ENCODE data around the gene PCGF6. TPM values are rescaled to one million over a fixed set of nuclear protein-coding genes. Genes with fewer than 3 reads are reported as not detected.

Gene PCGF6
- polyA plus RNA-seq, 2 donors = 4.2 to 4.8 TPM

Other genes starting within 250 kb of the PCGF6 start
- 10 to 100 TPM; 60.6 to 75.0 TPM for gene NT5C2, start 157.9 kb downstream of the PCGF6 start, polyA plus RNA-seq
- under 1 TPM in 1 of 2 donors, not detected in 1; 0.02 TPM for gene RPEL1, start 105.3 kb downstream of the PCGF6 start, polyA plus RNA-seq
- under 1 TPM; 0.28 to 0.53 TPM for gene INA, start 74.0 kb downstream of the PCGF6 start, polyA plus RNA-seq
- 1 to 10 TPM; 1.3 to 1.6 TPM for gene TAF5, start 16.8 kb upstream of the PCGF6 start, polyA plus RNA-seq
- gene ATP5MK, start 45.3 kb upstream of the PCGF6 start, polyA plus RNA-seq = 100 to 1,000 TPM; 707 to 972 TPM
- 10 to 100 TPM; 12.2 to 15.5 TPM for gene PDCD11, start 45.5 kb upstream of the PCGF6 start, polyA plus RNA-seq
- 1 to 10 TPM; 5.3 to 9.7 TPM for gene CALHM2, start 101.2 kb upstream of the PCGF6 start, polyA plus RNA-seq
- gene CALHM1, start 107.8 kb upstream of the PCGF6 start, polyA plus RNA-seq = not detected
- gene CALHM3, start 128.1 kb upstream of the PCGF6 start, polyA plus RNA-seq = not detected
- under 1 TPM; 0.10 to 0.11 TPM for gene NEURL1, start 142.6 kb upstream of the PCGF6 start, polyA plus RNA-seq

Data from esophagus (tissue), 2 donors.